ENCODE measurements around the gene MRPL2. TPM values are rescaled to one million over a fixed set of nuclear protein-coding genes. Genes with fewer than 3 reads are reported as not detected.

MRPL2 gene
- total RNA-seq, 1 donor = 20.6 TPM

GRCh38 chr6:43058531-43058930 is 703 bp downstream of the MRPL2 start:
- Histone ChIP-seq H3K9me3 (ENCODE audit: low read depth, low read length) (no peaks in the 10 kb centered on the region), H4K20me1 (ENCODE audit: insufficient read depth, low read length) (no peaks in the 10 kb centered on the region), H3K27ac (ENCODE audit: low read depth, low read length) (peak overlapping the region; percentile 85), H3K36me3 (ENCODE audit: insufficient read depth, low read length) (peaks cover 12% of the 10 kb centered on the region), H3K4me3 (ENCODE audit: insufficient read depth, low read length) (peak overlapping the region; percentile 96), H3K4me2 (ENCODE audit: insufficient read depth, low read length) (peak overlapping the region; percentile 93), H2AFZ (ENCODE audit: low read length) (no peak overlapping the region), H3K4me1 (ENCODE audit: insufficient read depth, low read length) (peaks cover 22% of the 10 kb centered on the region), H3K27me3 (ENCODE audit: insufficient read depth, low read length) (no peaks in the 10 kb centered on the region), H3K79me2 (ENCODE audit: insufficient read depth, low read length) (peaks cover 22% of the 10 kb centered on the region)
- TF ChIP-seq CTCF (IDR thresholded peaks at IDR 0.05; ENCODE audit: extremely low read depth, low read depth, low read length) = no peak
- peak; percentile 65 for DNase-seq (ENCODE audit: insufficient read length, low spot score, missing footprints)

- Histone ChIP-seq H3K4me1 (ENCODE audit: insufficient read depth, low read length) (peaks cover 40% of the 10 kb centered on the region), H3K9me3 (ENCODE audit: low read depth, low read length) (no peaks in the 10 kb centered on the region), H3K79me2 (ENCODE audit: insufficient read depth, low read length) (peaks cover 48% of the 10 kb centered on the region), H2AFZ (ENCODE audit: low read length) (no peak overlapping the region), H3K4me3 (ENCODE audit: insufficient read depth, low read length) (no peak overlapping the region), H3K4me2 (ENCODE audit: insufficient read depth, low read length) (no peak overlapping the region), H3K27ac (ENCODE audit: low read depth, low read length) (no peak overlapping the region), H3K27me3 (ENCODE audit: insufficient read depth, low read length) (no peaks in the 10 kb centered on the region), H3K36me3 (ENCODE audit: insufficient read depth, low read length) (peaks cover 12% of the 10 kb centered on the region), H4K20me1 (ENCODE audit: insufficient read depth, low read length) (no peaks in the 10 kb centered on the region)
- DNase-seq (ENCODE audit: insufficient read length, low spot score, missing footprints) = peak; percentile 51
- TF ChIP-seq CTCF (IDR thresholded peaks at IDR 0.05; ENCODE audit: extremely low read depth, low read depth, low read length) = no peak
Observed at GRCh38 chr6:43055966-43056365, 3.3 kb downstream of the MRPL2 start.

GRCh38 chr6:43054206-43054943 is 4.9 kb downstream of the MRPL2 start:
- no peaks in the 10 kb centered on the region for H4K20me1 ChIP-seq (ENCODE audit: insufficient read depth, low read length)
- peaks cover 22% of the 10 kb centered on the region for H3K36me3 ChIP-seq (ENCODE audit: insufficient read depth, low read length)
- H3K27me3 ChIP-seq (ENCODE audit: insufficient read depth, low read length) = no peaks in the 10 kb centered on the region
- H3K4me3 ChIP-seq (ENCODE audit: insufficient read depth, low read length) = peak overlapping the region; percentile 78
- peak overlapping the region; percentile 33 for H2AFZ ChIP-seq (ENCODE audit: low read length)
- peaks cover 54% of the 10 kb centered on the region for H3K79me2 ChIP-seq (ENCODE audit: insufficient read depth, low read length)
- peak overlapping the region; percentile 92 for H3K27ac ChIP-seq (ENCODE audit: low read depth, low read length)
- peak; percentile 64 for DNase-seq (ENCODE audit: insufficient read length, low spot score, missing footprints)
- no peaks in the 10 kb centered on the region for H3K9me3 ChIP-seq (ENCODE audit: low read depth, low read length)
- peaks cover 34% of the 10 kb centered on the region for H3K4me1 ChIP-seq (ENCODE audit: insufficient read depth, low read length)
- TF ChIP-seq CTCF (IDR thresholded peaks at IDR 0.05; ENCODE audit: extremely low read depth, low read depth, low read length) = no peak
- H3K4me2 ChIP-seq (ENCODE audit: insufficient read depth, low read length) = peak overlapping the region; percentile 97

GRCh38 chr6:43053545-43054205 is 5.6 kb downstream of the MRPL2 start, which contains the start of gene CUL7:
Gene CUL7, minus strand, starts transcription at chr6:43053851. Its CDS starts 1,063 bp downstream, at chr6:43052788.
- peak within 1 kb of the TSS; percentile 92 for H3K27ac ChIP-seq (ENCODE audit: low read depth, low read length)
- H3K9me3 ChIP-seq (ENCODE audit: low read depth, low read length) = no peaks in the 10 kb centered on the region
- peaks cover 28% of the 10 kb centered on the region for H3K36me3 ChIP-seq (ENCODE audit: insufficient read depth, low read length)
- peaks cover 31% of the 10 kb centered on the region for H3K4me1 ChIP-seq (ENCODE audit: insufficient read depth, low read length)
- peaks cover 48% of the 10 kb centered on the region for H3K79me2 ChIP-seq (ENCODE audit: insufficient read depth, low read length)
- no peaks in the 10 kb centered on the region for H3K27me3 ChIP-seq (ENCODE audit: insufficient read depth, low read length)
- H4K20me1 ChIP-seq (ENCODE audit: insufficient read depth, low read length) = no peaks in the 10 kb centered on the region
- H3K4me2 ChIP-seq (ENCODE audit: insufficient read depth, low read length) = peak within 1 kb of the TSS; percentile 97
- H3K4me3 ChIP-seq (ENCODE audit: insufficient read depth, low read length) = peak within 1 kb of the TSS; percentile 78
- peak within 1 kb of the TSS; percentile 73 for H2AFZ ChIP-seq (ENCODE audit: low read length)
- no peak for TF ChIP-seq CTCF (IDR thresholded peaks at IDR 0.05; ENCODE audit: extremely low read depth, low read depth, low read length)
- peak; percentile 100 for DNase-seq (ENCODE audit: insufficient read length, low spot score, missing footprints)

Measured in osteoblast (primary cell).